A172 (cell line): ENCODE results near the gene PDE11A. TPM values are rescaled to one million over a fixed set of nuclear protein-coding genes. Genes with fewer than 3 reads are reported as not detected.
A peak's percentile ranks its signal among the peaks of the same experiment; 100 is the strongest.
"Not testable (repeated sequence)": the region's sequence is repeated elsewhere in the genome, so short reads cannot be mapped to it uniquely, and the experiment has no call there.

ENCODE experiments used
- DNase-seq: peaks from one replicate; pipeline ENCODE4 v3.0.0-alpha.2; 2015; ENCODE audit warnings: low spot score
- total RNA-seq: library from RNA; depleted of rRNA; stranded (reverse); fragments of >200 nt; shearing (Covaris generic); gene quantifications from 2 replicates; pipeline ENCODE4 v1.2.3, GENCODE V29; 2014

PDE11A gene
- total RNA-seq, 1 experiment from 2014 or later: 0.03 TPM

DNA sequence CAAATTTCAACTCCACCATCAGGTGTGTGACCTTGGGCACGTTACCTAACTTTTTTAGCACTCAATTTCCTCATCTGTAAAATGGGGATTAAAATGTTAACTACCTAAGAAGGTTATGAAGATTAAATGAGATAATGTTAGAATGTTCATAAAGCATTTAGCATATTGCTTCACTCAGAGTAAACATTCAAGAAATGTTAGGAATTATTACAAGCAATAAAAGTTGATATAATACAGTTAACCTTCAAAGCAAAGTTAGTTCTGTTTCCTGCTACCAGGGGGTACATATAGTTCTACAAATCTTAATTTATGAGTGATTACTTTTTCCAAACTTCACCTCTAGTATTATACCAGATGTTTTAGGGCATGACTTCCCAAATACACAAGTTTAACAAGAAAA lies 254.2 kb downstream of the PDE11A start:
- DNase-seq: no peak

DNA sequence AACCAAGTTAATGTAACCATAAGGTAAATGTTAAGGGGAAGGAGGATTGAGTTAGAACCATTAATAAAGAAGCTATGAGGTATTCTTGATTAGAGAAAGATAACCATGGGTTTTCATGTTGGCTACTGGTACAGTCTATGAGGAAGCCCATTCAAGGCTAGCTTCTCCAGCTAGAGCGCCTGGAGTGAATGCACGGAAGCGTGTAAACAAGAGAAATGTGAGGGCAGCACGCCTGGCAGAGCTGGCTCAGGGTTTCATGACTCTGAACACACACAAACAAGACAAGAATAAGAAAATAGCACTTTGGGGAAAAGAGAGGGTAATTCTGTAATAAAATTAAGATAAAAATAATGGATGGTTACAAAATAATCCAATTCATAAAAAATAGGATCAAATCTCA lies 255.3 kb downstream of the PDE11A start:
- DNase-seq: no peak

DNA sequence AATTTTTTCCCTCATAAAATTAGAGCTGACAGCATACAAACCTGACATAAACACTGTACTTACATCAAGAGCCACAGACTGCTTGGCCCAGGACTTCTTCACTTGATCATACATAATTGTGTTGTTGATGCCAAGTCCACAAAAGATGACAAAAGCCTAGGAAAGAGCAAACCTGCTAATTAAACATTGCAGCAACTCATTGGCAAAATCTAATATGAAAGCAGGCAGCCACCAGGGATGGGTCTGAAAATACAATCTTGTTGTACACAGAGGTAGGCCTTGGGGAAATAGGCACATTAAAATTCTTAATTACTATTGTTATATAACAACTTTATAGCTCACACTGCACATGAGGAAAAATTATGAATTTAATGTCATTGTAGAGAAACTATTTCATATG lies 255.8 kb downstream of the PDE11A start:
- DNase-seq: no peak

- no peak for DNase-seq
Observed at GRCh38 chr2:177812713-177813396, 259.7 kb downstream of the PDE11A start.

DNA sequence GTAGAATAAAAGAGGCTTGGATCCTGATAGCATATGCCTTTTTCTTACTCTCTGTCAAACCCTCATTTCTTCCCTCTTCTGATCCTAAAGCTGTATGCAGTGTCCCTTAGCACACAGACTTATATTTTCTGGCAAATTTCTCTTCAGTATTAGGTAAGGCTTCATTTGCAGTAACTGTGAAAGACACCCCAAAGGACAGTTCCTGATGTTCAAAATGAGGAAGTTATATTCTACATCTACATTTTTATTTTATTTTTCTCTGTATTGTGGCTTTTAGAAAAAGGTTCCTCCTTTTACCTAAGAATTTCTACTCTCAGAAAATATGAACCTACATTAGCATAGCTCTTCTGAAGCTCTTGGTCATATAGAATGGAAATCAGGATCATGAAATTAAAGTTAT lies 261.7 kb downstream of the PDE11A start:
- DNase-seq: no peak

GRCh38 chr2:177808984-177809809 lies 263.4 kb downstream of the PDE11A start:
- no peak for DNase-seq

DNA sequence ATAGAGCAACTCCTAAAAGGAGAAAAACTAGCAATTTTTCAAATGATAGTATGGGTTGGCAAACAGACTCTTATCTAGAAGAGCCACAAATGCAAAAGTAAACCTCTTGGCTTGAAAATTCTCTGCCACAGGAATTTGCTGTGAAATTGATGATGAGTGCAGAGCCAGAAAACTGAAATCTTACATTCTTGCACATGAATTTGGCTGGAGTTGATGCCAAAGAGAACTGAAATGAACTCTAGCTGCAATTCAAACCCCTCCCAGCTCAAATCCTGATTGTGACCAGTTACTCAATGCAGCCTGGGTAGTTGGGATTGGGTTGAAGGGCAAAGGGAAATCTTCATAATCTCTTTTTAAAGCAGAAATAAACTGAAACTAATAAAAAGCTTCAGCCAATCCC lies 266.6 kb downstream of the PDE11A start:
- DNase-seq: no peak

DNA sequence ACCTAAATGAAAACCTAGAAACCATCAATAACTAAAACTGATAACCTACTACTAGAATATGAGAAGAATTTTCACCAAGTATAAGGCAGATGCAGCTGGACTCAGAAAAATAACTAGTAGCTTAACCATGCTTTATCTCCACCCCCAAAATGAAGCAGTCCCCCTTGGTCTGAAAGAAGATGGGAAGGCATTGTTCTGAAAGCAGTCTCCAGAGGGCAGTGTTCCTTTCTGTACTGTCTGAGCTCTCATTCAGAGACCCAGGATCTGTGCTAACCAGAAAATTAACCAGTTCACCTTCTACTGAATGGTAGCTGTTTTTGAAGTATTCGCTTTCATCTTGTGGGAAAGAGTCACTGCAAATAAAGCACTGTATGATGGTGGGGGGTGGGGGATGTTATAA lies 273.0 kb downstream of the PDE11A start:
- peak; percentile 49 for DNase-seq

- no peak for DNase-seq
Observed at GRCh38 chr2:177797808-177798207, 274.8 kb downstream of the PDE11A start.

- DNase-seq: no peak
Observed at GRCh38 chr2:177796654-177797415, 275.7 kb downstream of the PDE11A start.

DNA sequence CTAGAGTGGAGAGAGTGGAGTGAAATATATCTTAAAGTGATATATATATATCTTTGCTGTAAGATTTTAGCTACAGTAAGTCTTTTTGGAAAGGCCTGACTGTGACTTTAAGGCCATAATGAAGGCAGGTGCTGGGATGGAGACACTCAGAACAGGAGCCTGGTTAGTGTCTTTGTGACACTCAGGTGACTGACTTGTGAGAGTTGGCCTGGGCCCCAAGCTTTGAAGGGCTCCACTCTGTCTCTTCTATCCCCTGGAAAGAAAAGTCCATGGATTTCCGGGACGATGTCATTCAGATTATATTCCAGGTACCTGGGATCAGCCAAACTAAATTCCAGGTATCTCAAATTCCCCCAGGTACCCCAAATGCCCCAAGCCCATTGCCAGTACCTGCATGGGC lies 276.6 kb downstream of the PDE11A start:
- DNase-seq: no peak

DNA sequence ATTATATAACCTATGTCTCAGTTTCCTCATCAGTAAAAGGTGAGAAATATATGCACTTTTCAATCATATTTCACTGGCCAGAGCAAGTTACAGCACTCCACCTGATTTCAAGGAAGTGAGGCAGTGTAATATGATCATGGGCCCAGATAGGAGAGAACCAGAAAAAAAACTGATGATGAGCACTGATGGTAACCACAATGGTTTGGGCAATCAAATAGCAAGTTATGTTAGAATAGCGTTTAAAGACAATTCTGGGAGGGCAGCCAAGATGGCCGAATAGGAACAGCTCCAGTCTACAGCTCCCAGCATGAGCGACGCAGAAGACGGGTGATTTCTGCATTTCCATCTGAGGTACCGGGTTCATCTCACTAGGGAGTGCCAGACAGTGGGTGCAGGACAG lies 287.4 kb downstream of the PDE11A start:
- DNase-seq: not testable (repeated sequence)

- no peak for DNase-seq
Observed at GRCh38 chr2:177784745-177785067, 287.9 kb downstream of the PDE11A start.

DNA sequence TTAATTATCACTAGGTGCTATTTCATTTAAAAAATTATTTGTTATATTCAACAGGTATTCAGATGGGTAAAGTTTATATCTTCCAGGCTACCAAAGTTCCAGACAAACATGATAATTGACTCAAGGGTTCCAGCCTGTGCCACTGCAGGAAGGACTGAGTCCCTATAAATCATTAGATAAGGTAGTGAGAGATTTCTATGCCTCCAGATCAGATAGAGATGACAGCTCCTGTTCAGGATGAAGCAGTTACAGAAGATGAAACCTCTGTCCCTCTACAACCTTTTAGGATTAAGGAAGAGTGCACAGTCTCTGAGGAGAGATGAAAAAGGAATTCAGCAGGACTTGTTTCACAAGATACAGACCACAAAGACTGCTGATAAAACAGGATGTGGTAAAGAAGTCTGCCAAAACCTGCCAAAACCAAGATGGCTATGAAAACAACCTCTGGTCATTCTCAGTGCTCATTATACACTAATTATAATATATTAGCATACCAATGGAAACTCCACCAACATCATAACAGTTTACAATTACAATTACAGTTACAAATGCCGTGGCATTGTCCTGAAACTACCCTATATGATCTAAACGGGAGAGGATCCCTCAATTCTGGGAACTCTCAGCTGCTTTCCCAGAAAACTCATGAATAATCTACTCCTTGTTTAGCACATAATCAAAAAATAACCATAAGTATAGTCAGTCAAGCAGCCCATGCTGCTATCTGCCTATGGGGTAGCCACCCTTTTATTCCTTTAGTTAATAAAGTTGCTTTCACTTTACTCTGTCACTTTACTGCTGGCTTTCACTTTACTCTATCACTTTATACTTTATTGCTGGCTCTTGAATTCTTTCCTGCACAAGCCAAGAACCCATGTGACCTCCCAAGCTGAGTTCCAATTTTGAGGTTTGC lies 288.5 kb downstream of the PDE11A start:
- no peak for DNase-seq

DNA sequence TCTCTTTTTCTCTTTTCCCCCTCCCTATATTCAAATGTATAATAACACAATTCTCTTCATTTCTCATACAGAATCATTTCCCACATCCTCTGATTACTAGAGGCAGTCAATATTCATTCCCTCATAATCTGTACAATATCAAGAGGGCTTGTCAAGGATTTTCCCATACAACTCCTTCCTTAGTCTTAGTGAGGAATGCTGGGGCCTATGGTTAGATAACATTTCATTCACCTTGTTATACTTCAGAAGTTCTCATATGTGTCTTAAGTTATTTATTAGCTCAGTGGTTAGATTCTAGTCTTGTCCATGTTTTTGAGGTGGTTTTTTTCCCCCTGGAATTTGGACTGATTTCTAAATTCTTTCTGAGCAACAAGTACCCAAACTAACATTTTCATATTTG lies 289.5 kb downstream of the PDE11A start:
- DNase-seq: no peak

DNA sequence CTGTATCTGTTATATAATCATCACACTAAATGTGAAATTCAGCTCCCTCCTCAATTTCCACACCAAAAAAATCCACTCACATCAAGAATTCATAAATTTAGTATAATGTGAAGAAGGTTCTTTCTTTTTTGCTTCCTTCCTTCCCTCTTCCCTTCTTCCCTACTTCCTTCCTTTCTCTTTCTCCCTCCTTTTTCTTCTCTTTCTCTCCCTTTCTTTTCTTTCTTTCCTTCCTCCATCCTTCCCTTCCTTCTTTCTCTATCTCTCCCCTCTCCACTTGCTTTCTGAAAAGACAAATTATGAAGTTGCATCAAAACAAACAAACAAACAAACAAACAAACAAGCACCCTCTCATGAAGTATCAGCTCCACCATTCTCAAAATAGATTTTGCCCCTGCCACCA lies 290.0 kb downstream of the PDE11A start:
- no peak for DNase-seq

DNA sequence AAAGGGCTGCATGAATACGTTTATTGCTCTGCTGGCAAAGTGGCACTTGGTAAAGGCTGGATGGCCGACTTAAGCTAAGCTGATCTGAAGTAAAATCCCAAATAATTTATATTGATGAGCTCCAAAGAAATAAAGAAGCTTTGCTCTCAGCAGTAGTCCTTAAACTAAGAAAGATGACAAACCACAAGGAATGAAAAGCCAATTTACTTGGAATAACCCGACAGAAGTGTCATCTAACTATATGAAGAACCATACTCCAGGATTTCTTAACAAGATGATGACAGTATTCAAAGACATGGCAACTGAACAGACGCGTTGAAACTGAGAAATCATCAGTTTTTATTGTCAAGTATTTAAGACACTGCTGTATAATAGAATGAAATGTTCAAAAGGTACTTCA lies 294.1 kb downstream of the PDE11A start:
- DNase-seq: no peak

- DNase-seq: peak; percentile 40
Observed at GRCh38 chr2:177772529-177772928, 300.0 kb downstream of the PDE11A start.

DNA sequence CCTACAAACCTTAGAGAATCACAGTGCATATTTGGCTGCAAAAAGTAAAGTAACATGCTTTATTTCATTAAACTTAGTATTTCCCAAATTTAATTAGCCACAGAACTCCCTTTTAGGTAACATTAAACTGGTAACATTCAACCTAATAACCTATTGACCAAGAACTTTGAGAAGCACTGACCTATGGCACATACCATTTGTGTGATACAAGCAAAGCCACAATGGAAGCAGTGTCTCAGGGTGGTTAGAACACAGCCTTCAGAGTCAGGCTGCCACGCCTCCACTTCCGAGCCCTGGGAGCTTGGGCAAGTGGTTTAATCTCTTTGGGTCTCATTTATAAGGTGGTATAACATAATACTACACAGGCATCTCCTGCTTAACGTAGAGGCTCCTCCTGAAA lies 301.4 kb downstream of the PDE11A start:
- DNase-seq: no peak

DNA sequence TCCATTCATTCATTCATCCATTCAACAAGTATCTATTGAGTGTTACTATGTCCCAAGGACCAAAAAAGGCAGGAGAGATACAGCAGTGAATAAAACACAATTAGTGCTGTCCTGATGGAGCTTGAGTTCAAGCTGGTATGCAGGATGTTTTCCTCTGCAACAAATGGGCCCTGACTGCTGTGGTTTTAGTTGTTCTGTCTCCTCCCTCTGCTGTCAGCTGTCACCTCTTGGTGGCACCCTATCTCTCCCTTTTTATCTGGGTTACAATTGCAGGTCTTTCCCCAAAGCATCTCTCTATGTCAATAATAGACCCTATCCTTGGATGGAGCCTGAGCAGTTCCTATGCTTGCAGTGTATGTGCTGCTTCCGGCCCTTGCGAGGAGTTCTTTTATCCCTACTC lies 304.8 kb downstream of the PDE11A start:
- DNase-seq: no peak

GRCh38 chr2:177765698-177766097 lies 306.9 kb downstream of the PDE11A start:
- DNase-seq: no peak
